Measurements from ENCODE around the gene ABCG8.

ABCG8 gene

DNA sequence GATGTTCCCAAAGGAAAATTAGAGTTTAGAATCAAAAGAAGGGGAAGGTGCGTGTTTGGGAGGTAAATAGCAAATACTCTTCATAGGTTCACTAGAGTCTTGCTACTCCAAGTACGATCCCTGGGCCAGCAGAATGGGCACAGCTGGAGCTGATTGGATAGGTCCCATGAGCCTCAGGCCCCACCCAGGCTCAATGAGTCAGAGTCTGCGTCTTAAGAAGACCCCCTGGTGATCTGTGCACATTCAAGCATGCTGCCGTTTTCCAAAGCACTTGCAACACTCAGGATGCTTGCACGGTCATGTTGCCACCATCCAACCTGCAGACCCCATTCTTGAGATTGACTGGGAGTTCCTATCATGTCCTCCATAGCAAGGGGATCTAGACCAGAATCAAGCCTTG, 40.5 kb downstream of the ABCG8 start:
- no peak overlapping the region for H3K9ac ChIP-seq (ENCODE audit: low read depth, low read length)
- no peaks in the 10 kb centered on the region for H4K20me1 ChIP-seq (ENCODE audit: insufficient read depth, low read length)
- no peaks in the 10 kb centered on the region for H3K79me2 ChIP-seq (ENCODE audit: insufficient read depth, low read length)
- H2AFZ ChIP-seq (ENCODE audit: low read depth, low read length), result no peak overlapping the region
- no peaks in the 10 kb centered on the region for H3K4me1 ChIP-seq (ENCODE audit: insufficient read depth, low read length)
- DNase-seq (no peak), ATAC-seq (ENCODE audit: insufficient read depth, low read depth) (no peak)
- H3K4me2 ChIP-seq (ENCODE audit: insufficient read depth, low read length), result no peak overlapping the region
- no peak overlapping the region for H3K27ac ChIP-seq (ENCODE audit: low read length)
- H3K4me3 ChIP-seq (ENCODE audit: low read depth in 1 of 2, low read length in 2 of 2), result no peak overlapping the region
- TF ChIP-seq EZH2 (IDR thresholded peaks at IDR 0.05; ENCODE audit: borderline replicate concordance, low read depth, low read length, severe bottlenecking), result no peak
- TF ChIP-seq, protein P1, sequence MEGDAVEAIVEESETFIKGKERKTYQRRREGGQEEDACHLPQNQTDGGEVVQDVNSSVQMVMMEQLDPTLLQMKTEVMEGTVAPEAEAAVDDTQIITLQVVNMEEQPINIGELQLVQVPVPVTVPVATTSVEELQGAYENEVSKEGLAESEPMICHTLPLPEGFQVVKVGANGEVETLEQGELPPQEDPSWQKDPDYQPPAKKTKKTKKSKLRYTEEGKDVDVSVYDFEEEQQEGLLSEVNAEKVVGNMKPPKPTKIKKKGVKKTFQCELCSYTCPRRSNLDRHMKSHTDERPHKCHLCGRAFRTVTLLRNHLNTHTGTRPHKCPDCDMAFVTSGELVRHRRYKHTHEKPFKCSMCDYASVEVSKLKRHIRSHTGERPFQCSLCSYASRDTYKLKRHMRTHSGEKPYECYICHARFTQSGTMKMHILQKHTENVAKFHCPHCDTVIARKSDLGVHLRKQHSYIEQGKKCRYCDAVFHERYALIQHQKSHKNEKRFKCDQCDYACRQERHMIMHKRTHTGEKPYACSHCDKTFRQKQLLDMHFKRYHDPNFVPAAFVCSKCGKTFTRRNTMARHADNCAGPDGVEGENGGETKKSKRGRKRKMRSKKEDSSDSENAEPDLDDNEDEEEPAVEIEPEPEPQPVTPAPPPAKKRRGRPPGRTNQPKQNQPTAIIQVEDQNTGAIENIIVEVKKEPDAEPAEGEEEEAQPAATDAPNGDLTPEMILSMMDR (IDR thresholded peaks at IDR 0.05; ENCODE audit: borderline replicate concordance, extremely low read depth, low read length, poor library complexity, severe bottlenecking), result no peak
- H3K27me3 ChIP-seq (ENCODE audit: insufficient read depth, low read length, poor library complexity), result no peaks in the 10 kb centered on the region
- H3K36me3 ChIP-seq (ENCODE audit: insufficient read depth, low read length), result no peaks in the 10 kb centered on the region
- no peaks in the 10 kb centered on the region for H3K9me3 ChIP-seq (ENCODE audit: insufficient read depth, low read length, severe bottlenecking)

DNA sequence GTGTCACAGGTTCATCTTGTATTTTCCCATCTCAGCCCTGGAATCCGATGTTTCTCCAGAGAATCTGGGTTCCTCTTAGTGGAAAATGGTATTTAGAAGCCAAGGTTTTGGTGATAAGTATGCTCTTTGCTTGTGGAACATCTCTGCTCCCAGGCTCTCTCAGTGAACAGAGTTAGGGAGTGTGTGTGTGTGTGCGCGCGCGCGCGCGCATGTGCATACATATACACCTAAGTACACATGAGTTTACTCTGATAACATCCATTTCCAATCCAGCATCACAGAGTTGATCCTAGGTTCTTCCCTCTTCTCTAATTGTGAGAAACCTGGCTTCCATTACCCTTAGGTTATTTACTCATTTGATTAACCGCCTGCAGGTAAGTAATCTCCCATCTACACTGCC, 41.7 kb downstream of the ABCG8 start:
- TF ChIP-seq, protein P1 (IDR thresholded peaks at IDR 0.05; ENCODE audit: borderline replicate concordance, extremely low read depth, low read length, poor library complexity, severe bottlenecking), result no peak
- TF ChIP-seq EZH2 (IDR thresholded peaks at IDR 0.05; ENCODE audit: borderline replicate concordance, low read depth, low read length, severe bottlenecking), result no peak
- H3K27ac ChIP-seq (ENCODE audit: low read length), result no peak overlapping the region
- H3K79me2 ChIP-seq (ENCODE audit: insufficient read depth, low read length), result no peaks in the 10 kb centered on the region
- no peak overlapping the region for H3K9ac ChIP-seq (ENCODE audit: low read depth, low read length)
- H4K20me1 ChIP-seq (ENCODE audit: insufficient read depth, low read length), result no peaks in the 10 kb centered on the region
- H3K27me3 ChIP-seq (ENCODE audit: insufficient read depth, low read length, poor library complexity), result no peaks in the 10 kb centered on the region
- no peaks in the 10 kb centered on the region for H3K4me1 ChIP-seq (ENCODE audit: insufficient read depth, low read length)
- ATAC-seq (ENCODE audit: insufficient read depth, low read depth), result no peak
- no peaks in the 10 kb centered on the region for H3K36me3 ChIP-seq (ENCODE audit: insufficient read depth, low read length)
- no peaks in the 10 kb centered on the region for H3K9me3 ChIP-seq (ENCODE audit: insufficient read depth, low read length, severe bottlenecking)
- H3K4me3 ChIP-seq (ENCODE audit: low read depth in 1 of 2, low read length in 2 of 2), result no peak overlapping the region
- H3K4me2 ChIP-seq (ENCODE audit: insufficient read depth, low read length), result no peak overlapping the region
- no peak for DNase-seq
- no peak overlapping the region for H2AFZ ChIP-seq (ENCODE audit: low read depth, low read length)

GRCh38 chr2:43880952-43881351, 42.2 kb downstream of the ABCG8 start:
- H3K9ac ChIP-seq (ENCODE audit: low read depth, low read length), result no peak overlapping the region
- H2AFZ ChIP-seq (ENCODE audit: low read depth, low read length), result no peak overlapping the region
- H3K27me3 ChIP-seq (ENCODE audit: insufficient read depth, low read length, poor library complexity), result no peaks in the 10 kb centered on the region
- no peaks in the 10 kb centered on the region for H3K79me2 ChIP-seq (ENCODE audit: insufficient read depth, low read length)
- no peaks in the 10 kb centered on the region for H3K36me3 ChIP-seq (ENCODE audit: insufficient read depth, low read length)
- TF ChIP-seq, protein P1 (IDR thresholded peaks at IDR 0.05; ENCODE audit: borderline replicate concordance, extremely low read depth, low read length, poor library complexity, severe bottlenecking), result no peak
- no peak for TF ChIP-seq EZH2 (IDR thresholded peaks at IDR 0.05; ENCODE audit: borderline replicate concordance, low read depth, low read length, severe bottlenecking)
- H3K4me2 ChIP-seq (ENCODE audit: insufficient read depth, low read length), result no peak overlapping the region
- H4K20me1 ChIP-seq (ENCODE audit: insufficient read depth, low read length), result no peaks in the 10 kb centered on the region
- no peaks in the 10 kb centered on the region for H3K9me3 ChIP-seq (ENCODE audit: insufficient read depth, low read length, severe bottlenecking)
- H3K4me3 ChIP-seq (ENCODE audit: low read depth in 1 of 2, low read length in 2 of 2), result no peak overlapping the region
- no peak overlapping the region for H3K27ac ChIP-seq (ENCODE audit: low read length)
- no peak for DNase-seq
- H3K4me1 ChIP-seq (ENCODE audit: insufficient read depth, low read length), result no peaks in the 10 kb centered on the region
- no peak for ATAC-seq (ENCODE audit: insufficient read depth, low read depth)

DNA sequence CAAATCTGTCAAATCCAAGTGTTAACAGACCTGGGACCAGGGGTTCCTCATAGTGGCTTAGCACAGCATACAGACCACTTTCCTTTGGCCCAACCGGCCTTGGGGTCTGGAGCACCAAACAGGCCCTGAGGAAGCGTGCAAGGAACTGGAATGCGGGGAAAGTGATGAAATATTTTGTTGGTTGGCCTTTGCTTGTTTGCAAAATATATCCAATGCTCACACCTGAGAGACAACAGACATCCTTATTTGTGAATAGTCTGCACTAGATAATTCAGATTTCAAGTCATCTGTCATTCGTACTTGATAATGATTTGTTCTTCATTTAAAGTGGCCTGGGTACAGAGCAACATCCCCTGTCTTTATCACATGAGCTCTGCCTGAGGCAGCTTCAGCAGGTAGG, 43.5 kb downstream of the ABCG8 start:
- ATAC-seq (ENCODE audit: insufficient read depth, low read depth), result no peak
- no peaks in the 10 kb centered on the region for H3K79me2 ChIP-seq (ENCODE audit: insufficient read depth, low read length)
- no peak overlapping the region for H3K27ac ChIP-seq (ENCODE audit: low read length)
- no peaks in the 10 kb centered on the region for H3K9me3 ChIP-seq (ENCODE audit: insufficient read depth, low read length, severe bottlenecking)
- H3K4me1 ChIP-seq (ENCODE audit: insufficient read depth, low read length), result no peaks in the 10 kb centered on the region
- no peak overlapping the region for H3K9ac ChIP-seq (ENCODE audit: low read depth, low read length)
- H3K4me3 ChIP-seq (ENCODE audit: low read depth in 1 of 2, low read length in 2 of 2), result no peak overlapping the region
- H3K36me3 ChIP-seq (ENCODE audit: insufficient read depth, low read length), result peaks cover 10% of the 10 kb centered on the region
- H2AFZ ChIP-seq (ENCODE audit: low read depth, low read length), result no peak overlapping the region
- H3K27me3 ChIP-seq (ENCODE audit: insufficient read depth, low read length, poor library complexity), result no peaks in the 10 kb centered on the region
- no peaks in the 10 kb centered on the region for H4K20me1 ChIP-seq (ENCODE audit: insufficient read depth, low read length)
- no peak for TF ChIP-seq EZH2 (IDR thresholded peaks at IDR 0.05; ENCODE audit: borderline replicate concordance, low read depth, low read length, severe bottlenecking)
- TF ChIP-seq, protein P1 (IDR thresholded peaks at IDR 0.05; ENCODE audit: borderline replicate concordance, extremely low read depth, low read length, poor library complexity, severe bottlenecking), result no peak
- DNase-seq, result no peak
- no peak overlapping the region for H3K4me2 ChIP-seq (ENCODE audit: insufficient read depth, low read length)

Data from DND-41 (cell line).